Inflammatory macrophage treated with lipopolysaccharide for 1 hour (primary cell): Measurements from ENCODE around the gene DNAJC13.
"Not testable (repeated sequence)": the region's sequence is repeated elsewhere in the genome, so short reads cannot be mapped to it uniquely, and the experiment has no call there.

Experiments used
- DNase-seq, 2 donors: peaks; one replicate each; pipeline ENCODE4 v3.0.0-alpha.2; 2020 to 2022

DNAJC13 gene

GRCh38 chr3:132550579-132551305 lies 133.4 kb downstream of the DNAJC13 start:
- peak in 1 of 2 donors; percentile 25 for DNase-seq

- no peak for DNase-seq
Observed at GRCh38 chr3:132553826-132554225, 136.5 kb downstream of the DNAJC13 start.

GRCh38 chr3:132554437-132554836 lies 137.1 kb downstream of the DNAJC13 start:
- no peak for DNase-seq

- DNase-seq: no peak
Observed at GRCh38 chr3:132555306-132556035, 138.2 kb downstream of the DNAJC13 start.

GRCh38 chr3:132556036-132556386 lies 138.7 kb downstream of the DNAJC13 start:
- not testable (repeated sequence) for DNase-seq

- no peak for DNase-seq
Observed at GRCh38 chr3:132556508-132557159, 139.3 kb downstream of the DNAJC13 start.

- no peak for DNase-seq
Observed at GRCh38 chr3:132561003-132561402, 143.7 kb downstream of the DNAJC13 start.

GRCh38 chr3:132563420-132564069 lies 146.2 kb downstream of the DNAJC13 start:
- DNase-seq: no peak

GRCh38 chr3:132564070-132564465 lies 146.8 kb downstream of the DNAJC13 start:
- no peak for DNase-seq

GRCh38 chr3:132568422-132568821 lies 151.1 kb downstream of the DNAJC13 start:
- DNase-seq: no peak

- DNase-seq: no peak
Observed at GRCh38 chr3:132569153-132569552, 151.9 kb downstream of the DNAJC13 start.

GRCh38 chr3:132569580-132569979 lies 152.3 kb downstream of the DNAJC13 start:
- DNase-seq: no peak

- no peak for DNase-seq
Observed at GRCh38 chr3:132570016-132570415, 152.7 kb downstream of the DNAJC13 start.

- DNase-seq: no peak
Observed at GRCh38 chr3:132573797-132574211, 156.5 kb downstream of the DNAJC13 start.

GRCh38 chr3:132587401-132587800 lies 170.1 kb downstream of the DNAJC13 start:
- DNase-seq: no peak
